ENCODE measurements around the gene UNC13B. TPM values are rescaled to one million over a fixed set of nuclear protein-coding genes. Genes with fewer than 3 reads are reported as not detected.

Gene UNC13B
- total RNA-seq, 1 experiment from 2014 or later, result 48.2 TPM

DNA sequence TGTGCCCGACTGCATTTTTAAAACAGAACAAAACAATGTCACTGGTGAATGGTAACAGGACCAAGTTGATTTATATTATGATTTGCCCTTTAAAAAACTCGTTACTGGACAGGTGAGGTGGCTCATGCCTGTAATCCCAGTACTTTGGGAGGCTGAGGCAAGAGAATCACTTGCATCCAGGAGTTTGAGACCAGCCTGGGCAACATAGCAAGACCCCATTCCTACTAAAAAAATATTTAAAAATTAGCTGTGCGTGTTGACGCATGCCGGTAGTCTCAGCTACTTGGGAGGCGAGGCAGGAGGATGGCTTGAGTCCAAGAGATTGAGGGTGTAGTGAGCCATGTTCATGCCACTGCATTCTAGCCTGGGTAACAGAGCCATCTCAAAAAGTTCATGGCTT is 7.2 kb downstream of the UNC13B start:
- Mint-ChIP-seq H3K27me3 (ENCODE audit: low read depth) (no peaks in the 10 kb centered on the region), H3K9me3 (no peaks in the 10 kb centered on the region), H3K27ac (no peak overlapping the region), H3K4me3 (no peak overlapping the region), H3K4me1 (peaks cover 3 to 12% of the 10 kb centered on the region in 2 experiments; a peak in 2 of 4 replicates), H3K36me3 (ENCODE audit: insufficient read depth in 1 of 3, low read depth in 3 of 3) (peaks cover 0 to 2% (median 0%) of the 10 kb centered on the region in 3 experiments; a peak in 1 of 7 replicates)
- Histone ChIP-seq H3K14ac (ENCODE audit: insufficient read depth, low read length) (no peak overlapping the region), H3K4me1 (ENCODE audit: insufficient read depth, low read length) (no peaks in the 10 kb centered on the region), H3K4me2 (ENCODE audit: insufficient read depth, insufficient read length, low read length) (no peak overlapping the region), H2AK5ac (ENCODE audit: insufficient read length, low read length) (no peak overlapping the region), H3K27ac (ENCODE audit: insufficient read length, low read depth, low read length) (no peak overlapping the region), H3K9me3 (ENCODE audit: control insufficient read depth, low read depth, low read length) (no peaks in the 10 kb centered on the region), H3T11ph (ENCODE audit: low read length) (no peak overlapping the region), H2BK120ac (ENCODE audit: low read depth, low read length, poor library complexity, severe bottlenecking) (no peak overlapping the region), H3K23me2 (ENCODE audit: insufficient read length, low read depth, low read length, poor library complexity, severe bottlenecking) (no peaks in the 10 kb centered on the region), H4K5ac (ENCODE audit: insufficient read length, low read depth, low read length) (no peak overlapping the region), H4K20me1 (ENCODE audit: control insufficient read depth, insufficient read depth, insufficient read length) (no peaks in the 10 kb centered on the region), H3K9ac (ENCODE audit: extremely low read depth, insufficient read length, low read length) (no peak overlapping the region), H2BK15ac (ENCODE audit: low read depth, low read length) (no peak overlapping the region), H3K79me2 (ENCODE audit: insufficient read depth, low read length) (no peaks in the 10 kb centered on the region; the same call in 1 of the 2 replicates), H2AFZ (ENCODE audit: low read length) (no peak overlapping the region), H3K79me1 (ENCODE audit: insufficient read depth, low read depth, low read length, poor library complexity, severe bottlenecking) (no peaks in the 10 kb centered on the region), H3K18ac (ENCODE audit: insufficient read length, low read depth, low read length) (no peak overlapping the region), H3K23ac (ENCODE audit: insufficient read length, low read depth, low read length) (no peak overlapping the region), H2BK12ac (ENCODE audit: insufficient read length, low read depth, low read length) (no peak overlapping the region), H3K27me3 (ENCODE audit: insufficient read depth, low read length) (no peaks in the 10 kb centered on the region), H4K8ac (replicated peaks; ENCODE audit: insufficient read length, low read depth, low read length) (no peak overlapping the region), H3K4ac (ENCODE audit: low read depth, low read length) (no peak overlapping the region), H2BK5ac (ENCODE audit: insufficient read length, low read length) (no peak overlapping the region), H2BK20ac (ENCODE audit: low read depth, low read length, poor library complexity, severe bottlenecking) (no peak overlapping the region), H4K91ac (ENCODE audit: insufficient read length, low read depth, low read length) (no peak overlapping the region), H3K56ac (ENCODE audit: insufficient read length, low read depth, low read length) (no peak overlapping the region)
- TF ChIP-seq, protein P1, sequence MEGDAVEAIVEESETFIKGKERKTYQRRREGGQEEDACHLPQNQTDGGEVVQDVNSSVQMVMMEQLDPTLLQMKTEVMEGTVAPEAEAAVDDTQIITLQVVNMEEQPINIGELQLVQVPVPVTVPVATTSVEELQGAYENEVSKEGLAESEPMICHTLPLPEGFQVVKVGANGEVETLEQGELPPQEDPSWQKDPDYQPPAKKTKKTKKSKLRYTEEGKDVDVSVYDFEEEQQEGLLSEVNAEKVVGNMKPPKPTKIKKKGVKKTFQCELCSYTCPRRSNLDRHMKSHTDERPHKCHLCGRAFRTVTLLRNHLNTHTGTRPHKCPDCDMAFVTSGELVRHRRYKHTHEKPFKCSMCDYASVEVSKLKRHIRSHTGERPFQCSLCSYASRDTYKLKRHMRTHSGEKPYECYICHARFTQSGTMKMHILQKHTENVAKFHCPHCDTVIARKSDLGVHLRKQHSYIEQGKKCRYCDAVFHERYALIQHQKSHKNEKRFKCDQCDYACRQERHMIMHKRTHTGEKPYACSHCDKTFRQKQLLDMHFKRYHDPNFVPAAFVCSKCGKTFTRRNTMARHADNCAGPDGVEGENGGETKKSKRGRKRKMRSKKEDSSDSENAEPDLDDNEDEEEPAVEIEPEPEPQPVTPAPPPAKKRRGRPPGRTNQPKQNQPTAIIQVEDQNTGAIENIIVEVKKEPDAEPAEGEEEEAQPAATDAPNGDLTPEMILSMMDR (conservative IDR thresholded peaks at IDR 0.05), result no peak
- no peak for DNase-seq
- no CpG with 5 or more reads among the region's 6 CpGs for WGBS (ENCODE audit: extremely low coverage, insufficient read length, low lambda C conversion rate)
